Stimulated activated CD8-positive, alpha-beta memory T cell treated with anti-CD3 and anti-CD28 coated beads, Interleukin-15, amount 100 ng/mL, for 1 hour (primary cell): Measurements from ENCODE around the gene FYN.

Experiments
- DNase-seq: peaks from one replicate; pipeline ENCODE4 v3.0.0-alpha.2; 2020; ENCODE audit warnings: low read depth

The FYN gene

GRCh38 chr6:111680015-111680712 lies 193.1 kb downstream of the FYN start:
- DNase-seq: no peak

GRCh38 chr6:111679126-111679858 lies 194.0 kb downstream of the FYN start:
- DNase-seq: no peak

- DNase-seq: no peak
These were observed 195.8 kb downstream of the FYN start for GRCh38 chr6:111677249-111677990.

- no peak for DNase-seq
These were observed 196.9 kb downstream of the FYN start for GRCh38 chr6:111676383-111676782.

- no peak for DNase-seq
These were observed 198.4 kb downstream of the FYN start for GRCh38 chr6:111674883-111675282.

GRCh38 chr6:111674413-111674812 lies 198.8 kb downstream of the FYN start:
- no peak for DNase-seq

- no peak for DNase-seq
These were observed 199.3 kb downstream of the FYN start for GRCh38 chr6:111673937-111674336.

GRCh38 chr6:111673532-111673931 lies 199.7 kb downstream of the FYN start:
- DNase-seq: no peak

GRCh38 chr6:111672761-111673450 lies 200.3 kb downstream of the FYN start:
- DNase-seq: no peak

GRCh38 chr6:111669326-111669725 lies 203.9 kb downstream of the FYN start:
- DNase-seq: no peak

GRCh38 chr6:111668410-111668809 lies 204.8 kb downstream of the FYN start:
- DNase-seq: no peak

- DNase-seq: no peak
These were observed 205.3 kb downstream of the FYN start for GRCh38 chr6:111667931-111668330.

- no peak for DNase-seq
These were observed 206.4 kb downstream of the FYN start for GRCh38 chr6:111666847-111667246.

- DNase-seq: no peak
These were observed 208.7 kb downstream of the FYN start for GRCh38 chr6:111664565-111665030.

- DNase-seq: no peak
These were observed 209.3 kb downstream of the FYN start for GRCh38 chr6:111663692-111664564.

- no peak for DNase-seq
These were observed 210.3 kb downstream of the FYN start for GRCh38 chr6:111662794-111663593.

GRCh38 chr6:111662072-111662793 lies 211.0 kb downstream of the FYN start:
- no peak for DNase-seq

- DNase-seq: no peak
These were observed 211.7 kb downstream of the FYN start for GRCh38 chr6:111661541-111662061.

GRCh38 chr6:111660531-111660930 lies 212.7 kb downstream of the FYN start:
- DNase-seq: no peak
